Endothelial cell of umbilical vein (primary cell): Measurements from ENCODE around the gene TNFRSF11A. TPM values are rescaled to one million over a fixed set of nuclear protein-coding genes. Genes with fewer than 3 reads are reported as not detected.

Experiments used
- BruUV-seq: library from RNA; stranded (reverse); fragments of 400-500 nt; replicated peaks from 2 replicates; lab custom pipeline; 2021; lab: Mats Ljungman, UMichigan
- CTCF ChIA-PET: fragments of 300-600, 350-600 bp; sonication (Branson Sonifier 250); formaldehyde crosslinking; loops from one replicate; lab custom pipeline; 2021; ENCODE audit warnings: antibody characterized with exemption, inconsistent platforms; lab: Charles Lee
- POLR2A ChIA-PET: fragments of 300-600, 350-600 bp; sonication (Branson Sonifier 250); formaldehyde crosslinking; loops from one replicate; lab custom pipeline; 2021; ENCODE audit warnings: antibody characterized with exemption, inconsistent platforms; lab: Charles Lee
- DNase-seq: peaks from one replicate; pipeline ENCODE4 v3.0.0-alpha.2; 2011; ENCODE audit warnings: low read depth, low spot score
- FAIRE-seq: peaks from 2 replicates; lab custom pipeline; 2011; peaks lifted over from hg19 to GRCh38; lab: Jason Lieb, UNC
- H2AFZ ChIP-seq: 2 replicates; pipeline ENCODE4 v1.6.0; 2012; ENCODE audit warnings: low read depth, low read length, control low read depth, inconsistent platforms
- H3K27ac ChIP-seq: 2 replicates; pipeline ENCODE4 v1.5.1; 2011; ENCODE audit warnings: low read depth, mild to moderate bottlenecking, control low read depth, low read length, moderate library complexity; ENCODE audit not compliant: insufficient read depth
- H3K27me3 ChIP-seq, 2 experiments: 2 replicates each; pipeline versions ENCODE4 v1.6.0 to v1.6.1; 2011; ENCODE audit warnings: low read length in 2 of 2, mixed read lengths in 1 of 2; ENCODE audit not compliant: control insufficient read depth in 2 of 2, insufficient read depth in 2 of 2
- H3K36me3 ChIP-seq, 2 experiments: 2 replicates in 1 of 2; 3 replicates in 1 of 2; pipeline ENCODE4 v1.5.1; 2011; ENCODE audit warnings: low read length in 2 of 2, mild to moderate bottlenecking in 1 of 2, moderate library complexity in 1 of 2; ENCODE audit not compliant: control insufficient read depth in 2 of 2, insufficient read depth in 2 of 2; ENCODE audit errors: extremely low read depth in 1 of 2
- H3K4me1 ChIP-seq: 3 replicates; pipeline ENCODE4 v1.5.1; 2011; ENCODE audit warnings: mild to moderate bottlenecking, low read length; ENCODE audit not compliant: control insufficient read depth, insufficient read depth; ENCODE audit errors: extremely low read depth
- H3K4me2 ChIP-seq: 2 replicates; pipeline ENCODE4 v1.6.1; 2011; ENCODE audit warnings: low read length, control low read depth, mixed read lengths; ENCODE audit not compliant: insufficient read depth
- H3K4me3 ChIP-seq, 3 experiments: fragments of 200-600 bp in 1 of 3; sonication (generic), shearing (Covaris generic) in 1 of 3; replicated peaks in 1 of 3; 2 replicates each; pipeline ENCODE4 v1.5.1; 2011 to 2016; ENCODE audit warnings: control low read depth in 3 of 3, low read length in 3 of 3, mild to moderate bottlenecking in 2 of 3, inconsistent platforms in 1 of 3, low read depth in 1 of 3, moderate library complexity in 1 of 3; ENCODE audit not compliant: insufficient read depth in 1 of 3
- H3K79me2 ChIP-seq: 2 replicates; pipeline ENCODE4 v1.6.0; 2012; ENCODE audit warnings: low read length, inconsistent platforms; ENCODE audit not compliant: control insufficient read depth, insufficient read depth
- H3K9ac ChIP-seq: replicated peaks from 2 replicates; pipeline ENCODE3; 2011; ENCODE audit warnings: low read length, control low read depth; ENCODE audit not compliant: insufficient read depth; ENCODE audit errors: extremely low read depth
- H3K9me1 ChIP-seq: replicated peaks from 3 replicates; pipeline ENCODE4 v1.6.0; 2011; ENCODE audit warnings: mild to moderate bottlenecking, low read length; ENCODE audit not compliant: control insufficient read depth, insufficient read depth; ENCODE audit errors: extremely low read depth
- H3K9me3 ChIP-seq: replicated peaks from 2 replicates; pipeline ENCODE4 v1.5.1; 2012; ENCODE audit warnings: low read length, inconsistent platforms; ENCODE audit not compliant: control insufficient read depth, insufficient read depth
- H4K20me1 ChIP-seq: replicated peaks from 2 replicates; pipeline ENCODE3; 2011; ENCODE audit warnings: mild to moderate bottlenecking, low read length; ENCODE audit not compliant: control insufficient read depth, insufficient read depth; ENCODE audit errors: extremely low read depth
- EZH2 ChIP-seq: IDR thresholded peaks from 2 replicates; pipeline ENCODE4 v1.6.1; 2012; ENCODE audit warnings: borderline replicate concordance, low read depth, mild to moderate bottlenecking, moderate library complexity, low read length, inconsistent platforms; ENCODE audit not compliant: severe bottlenecking
- FOS ChIP-seq: IDR thresholded peaks from 2 replicates; pipeline ENCODE4 v1.6.1; 2011; ENCODE audit warnings: mild to moderate bottlenecking, low read length, moderate library complexity, borderline replicate concordance; ENCODE audit not compliant: insufficient read depth
- GATA2 ChIP-seq: IDR thresholded peaks from 2 replicates; pipeline ENCODE4 v1.7.0; 2011; ENCODE audit warnings: low read depth, mild to moderate bottlenecking, moderate library complexity, mixed read lengths, low read length; ENCODE audit not compliant: insufficient read length, insufficient read depth
- JUN ChIP-seq: IDR thresholded peaks from 2 replicates; pipeline ENCODE4 v1.6.1; 2011; ENCODE audit warnings: borderline replicate concordance, low read depth; ENCODE audit not compliant: insufficient read length, insufficient read depth
- MYC ChIP-seq: IDR thresholded peaks from one replicate; pipeline ENCODE4 v1.6.1; 2011; ENCODE audit warnings: mild to moderate bottlenecking, low read depth, low read length
- POLR2A ChIP-seq: IDR thresholded peaks from 2 replicates; pipeline ENCODE4 v1.6.1; 2012; ENCODE audit warnings: low read depth, mild to moderate bottlenecking, control low read depth, low read length
- POLR2AphosphoS5 ChIP-seq: IDR thresholded peaks from 2 replicates; pipeline ENCODE4 v1.6.1; 2012; ENCODE audit warnings: low read depth, mild to moderate bottlenecking, control low read depth, low read length, moderate library complexity; ENCODE audit not compliant: insufficient read depth
- dilution Hi-C: fragments of 300-500 bp; cut with MboI; formaldehyde crosslinking; loops from one replicate; pipeline ENCODE4 v1.15.0; 2019; ENCODE audit warnings: low sequenced_read_pairs; ENCODE audit not compliant: extremely low pct_ligation_motif_present
- intact Hi-C: fragments of 100-400 bp; cut with micrococcal nuclease; formaldehyde crosslinking; loops from one replicate; pipeline ENCODE4 v1.10.0; 2022
- polyA plus RNA-seq, 4 experiments: library from polyadenylated mRNA; depleted of rRNA in 3 of 4; stranded (reverse) in 3 of 4; unstranded in 1 of 4; fragments of >200 nt; gene quantifications; 2 replicates each; pipeline versions ENCODE4 v1.2.1 to v1.2.3, GENCODE V29; 2011 to 2012; ENCODE audit warnings: missing spikeins in 1 of 4
- total RNA-seq: library from RNA; stranded (reverse); gene quantifications from 2 replicates; pipeline ENCODE4 v1.2.3, GENCODE V29; 2021
- TF ChIP-seq, protein P1 (sequence below): IDR thresholded peaks from 2 replicates; pipeline ENCODE4 v1.6.1; 2011; ENCODE audit not compliant: insufficient read depth, insufficient read length
- TF ChIP-seq, protein P2 (sequence below), 2 donors: IDR thresholded peaks; 1 replicate in 1 of 2; 2 replicates in 1 of 2; pipeline ENCODE4 v1.5.1; 2011; ENCODE audit warnings: low read length in 2 of 2, mild to moderate bottlenecking in 2 of 2, moderate library complexity in 2 of 2, control low read depth in 1 of 2, inconsistent platforms in 1 of 2, low read depth in 1 of 2; ENCODE audit not compliant: insufficient read depth in 1 of 2; ENCODE audit errors: extremely low read depth in 1 of 2

The TNFRSF11A gene
- total and polyA plus RNA-seq, 2 donors (not counting 3 experiments of a cell fraction or from before 2014, with no cell fraction given) = 10.4 to 11.1 TPM

DNA sequence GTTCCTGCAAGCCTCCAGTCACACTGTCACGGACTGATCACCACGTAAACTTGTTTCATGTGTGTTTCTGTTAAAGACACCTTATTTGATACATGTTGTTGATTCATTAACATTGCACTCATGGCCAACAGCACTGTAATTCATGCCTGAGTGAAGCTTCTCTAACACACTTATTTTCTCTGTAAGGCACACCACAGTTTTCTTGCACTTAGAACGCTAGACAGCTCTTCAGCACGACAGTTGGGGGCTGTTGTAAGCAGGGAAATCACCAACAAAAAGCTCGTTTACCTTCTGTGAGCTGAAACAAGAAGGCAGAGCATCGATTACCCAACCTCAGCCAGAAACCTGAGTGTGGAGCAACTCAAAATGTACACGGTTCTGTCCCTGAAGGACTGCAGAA, 28.1 kb downstream of the TNFRSF11A start:
- ChIA-PET POLR2A (no interaction called here), CTCF (no interaction called here)
- Histone ChIP-seq H3K4me2 (no peak overlapping the region), H2AFZ (no peak overlapping the region), H3K9me3 (no peaks in the 10 kb centered on the region), H3K27me3 (no peaks in the 10 kb centered on the region), H3K36me3 (peaks cover 0 to 16% of the 10 kb centered on the region in 2 experiments), H3K9ac (no peak overlapping the region), H3K79me2 (no peaks in the 10 kb centered on the region), H3K4me3 (no peak overlapping the region), H3K27ac (no peak overlapping the region), H3K4me1 (no peaks in the 10 kb centered on the region), H4K20me1 (no peaks in the 10 kb centered on the region), H3K9me1 (no peaks in the 10 kb centered on the region)
- intact Hi-C loops (no loop called here), dilution Hi-C loops (no loop called here)
- TF ChIP-seq, protein P1, sequence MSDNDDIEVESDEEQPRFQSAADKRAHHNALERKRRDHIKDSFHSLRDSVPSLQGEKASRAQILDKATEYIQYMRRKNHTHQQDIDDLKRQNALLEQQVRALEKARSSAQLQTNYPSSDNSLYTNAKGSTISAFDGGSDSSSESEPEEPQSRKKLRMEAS = no peak
- TF ChIP-seq FOS (no peak), POLR2AphosphoS5 (no peak), JUN (no peak), EZH2 (no peak), GATA2 (no peak)
- FAIRE-seq (no peak), DNase-seq (no peak)
- BruUV-seq = no TSS peak

DNA sequence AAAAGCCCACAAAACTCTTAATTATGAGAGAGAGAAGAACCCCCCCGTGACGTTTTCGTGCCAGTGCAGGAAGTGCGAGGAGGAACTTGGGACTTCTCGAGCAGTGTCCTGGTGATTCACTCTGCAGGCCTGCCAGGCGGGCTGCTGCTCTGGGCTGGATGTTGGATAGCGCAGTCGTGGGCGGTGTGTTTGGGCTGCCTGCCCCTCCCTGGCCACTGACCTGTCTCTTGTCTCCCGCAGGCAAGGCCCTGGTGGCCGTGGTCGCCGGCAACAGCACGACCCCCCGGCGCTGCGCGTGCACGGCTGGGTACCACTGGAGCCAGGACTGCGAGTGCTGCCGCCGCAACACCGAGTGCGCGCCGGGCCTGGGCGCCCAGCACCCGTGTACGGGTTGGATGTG, 29.0 kb downstream of the TNFRSF11A start:
- ChIA-PET POLR2A (no interaction called here), CTCF (no interaction called here)
- H4K20me1 ChIP-seq = no peaks in the 10 kb centered on the region
- no peak overlapping the region for H3K9ac ChIP-seq
- H3K27me3 ChIP-seq = no peaks in the 10 kb centered on the region
- no peaks in the 10 kb centered on the region for H3K9me1 ChIP-seq
- TF ChIP-seq, protein P1 = no peak
- TF ChIP-seq GATA2 = no peak
- TF ChIP-seq JUN = no peak
- no peak for TF ChIP-seq FOS
- TF ChIP-seq MYC = no peak
- no peak for TF ChIP-seq EZH2
- TF ChIP-seq, protein P2, sequence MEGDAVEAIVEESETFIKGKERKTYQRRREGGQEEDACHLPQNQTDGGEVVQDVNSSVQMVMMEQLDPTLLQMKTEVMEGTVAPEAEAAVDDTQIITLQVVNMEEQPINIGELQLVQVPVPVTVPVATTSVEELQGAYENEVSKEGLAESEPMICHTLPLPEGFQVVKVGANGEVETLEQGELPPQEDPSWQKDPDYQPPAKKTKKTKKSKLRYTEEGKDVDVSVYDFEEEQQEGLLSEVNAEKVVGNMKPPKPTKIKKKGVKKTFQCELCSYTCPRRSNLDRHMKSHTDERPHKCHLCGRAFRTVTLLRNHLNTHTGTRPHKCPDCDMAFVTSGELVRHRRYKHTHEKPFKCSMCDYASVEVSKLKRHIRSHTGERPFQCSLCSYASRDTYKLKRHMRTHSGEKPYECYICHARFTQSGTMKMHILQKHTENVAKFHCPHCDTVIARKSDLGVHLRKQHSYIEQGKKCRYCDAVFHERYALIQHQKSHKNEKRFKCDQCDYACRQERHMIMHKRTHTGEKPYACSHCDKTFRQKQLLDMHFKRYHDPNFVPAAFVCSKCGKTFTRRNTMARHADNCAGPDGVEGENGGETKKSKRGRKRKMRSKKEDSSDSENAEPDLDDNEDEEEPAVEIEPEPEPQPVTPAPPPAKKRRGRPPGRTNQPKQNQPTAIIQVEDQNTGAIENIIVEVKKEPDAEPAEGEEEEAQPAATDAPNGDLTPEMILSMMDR (IDR thresholded peaks at IDR 0.05; ENCODE audit: extremely low read depth in 1 of 2, insufficient read depth in 1 of 2, low read depth in 1 of 2, low read length in 2 of 2) = no peak
- TF ChIP-seq POLR2AphosphoS5 = no peak
- TF ChIP-seq POLR2A = no peak
- H3K79me2 ChIP-seq = no peaks in the 10 kb centered on the region
- no peak overlapping the region for H3K4me3 ChIP-seq
- FAIRE-seq (no peak), DNase-seq (no peak)
- no peaks in the 10 kb centered on the region for H3K9me3 ChIP-seq
- H3K36me3 ChIP-seq = peaks cover 0 to 17% of the 10 kb centered on the region in 2 experiments
- no peaks in the 10 kb centered on the region for H3K4me1 ChIP-seq
- no peak overlapping the region for H3K4me2 ChIP-seq
- BruUV-seq = no TSS peak
- no peak overlapping the region for H2AFZ ChIP-seq
- dilution Hi-C loops = no loop called here
- intact Hi-C loops = no loop called here
- H3K27ac ChIP-seq = no peak overlapping the region
